ENCODE results near the gene TAS2R20. TPM values are rescaled to one million over a fixed set of nuclear protein-coding genes. Genes with fewer than 3 reads are reported as not detected.

TAS2R20 gene
- total and polyA plus RNA-seq, 2 donors (not counting 1 experiment from before 2014, with no cell fraction given): 0.22 to 3.3 TPM

- H3K9me3 ChIP-seq (ENCODE audit: control insufficient read depth, insufficient read depth, low read depth, low read length): no peaks in the 10 kb centered on the region
- no peak for DNase-seq (ENCODE audit: low read depth in 2 of 2)
- H3K4me2 ChIP-seq (ENCODE audit: extremely low read depth, insufficient read depth, low read length): no peak overlapping the region
- no peak overlapping the region for H3K9ac ChIP-seq (ENCODE audit: insufficient read depth, low read length)
- H3K36me3 ChIP-seq (ENCODE audit: control insufficient read depth, insufficient read depth, low read length): no peaks in the 10 kb centered on the region
- no peak overlapping the region for H3K27ac ChIP-seq (ENCODE audit: insufficient read depth, low read length)
- H4K20me1 ChIP-seq (ENCODE audit: control insufficient read depth, extremely low read depth, insufficient read depth, low read length): no peaks in the 10 kb centered on the region
- H3K4me1 ChIP-seq (ENCODE audit: control insufficient read depth, extremely low read depth, insufficient read depth, low read length): no peaks in the 10 kb centered on the region
- H2AFZ ChIP-seq (ENCODE audit: low read length): no peak overlapping the region
- no peaks in the 10 kb centered on the region for H3K27me3 ChIP-seq (ENCODE audit: control insufficient read depth, insufficient read depth, low read length)
- TF ChIP-seq EZH2 (IDR thresholded peaks at IDR 0.05; ENCODE audit: low read length, missing control alignments) (no peak), CTCF (conservative IDR thresholded peaks at IDR 0.05 in 1 of 2, IDR thresholded peaks at IDR 0.05 in 1 of 2; ENCODE audit: low read depth in 1 of 2, low read length in 2 of 2) (no peak)
- H3K4me3 ChIP-seq (replicated peaks in 1 of 4; ENCODE audit: control extremely low read depth in 1 of 4, insufficient read depth in 1 of 4, low read depth in 3 of 4, low read length in 4 of 4): no peak overlapping the region
- H3K79me2 ChIP-seq (ENCODE audit: control insufficient read depth, insufficient read depth, low read length): no peaks in the 10 kb centered on the region
Observed at GRCh38 chr12:11007608-11008007, 9.5 kb upstream of the TAS2R20 start.

DNA sequence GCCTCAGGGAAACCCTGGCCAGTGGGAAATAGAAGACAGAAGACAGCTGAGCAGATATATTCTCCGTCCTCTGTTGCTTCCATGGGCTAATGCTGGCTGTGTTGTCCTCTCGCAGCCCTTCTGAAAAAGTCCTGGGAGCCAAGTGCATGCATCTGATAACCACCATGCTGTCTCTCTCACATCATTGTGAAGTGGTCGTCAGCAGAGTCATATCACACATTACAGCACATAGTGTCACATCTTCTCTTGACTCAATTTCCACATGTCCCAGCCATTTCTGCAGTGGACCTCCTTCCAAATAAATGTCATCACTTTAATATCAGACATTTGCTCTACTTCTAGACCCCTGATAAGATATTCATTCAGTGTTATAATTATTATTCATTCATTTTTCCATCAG lies 3.8 kb downstream of the TAS2R20 start:
- Histone ChIP-seq H3K4me2 (ENCODE audit: extremely low read depth, insufficient read depth, low read length) (no peak overlapping the region), H3K4me3 (replicated peaks in 1 of 4; ENCODE audit: control extremely low read depth in 1 of 4, insufficient read depth in 1 of 4, low read depth in 3 of 4, low read length in 4 of 4) (no peak overlapping the region), H3K4me1 (ENCODE audit: control insufficient read depth, extremely low read depth, insufficient read depth, low read length) (no peaks in the 10 kb centered on the region), H3K36me3 (ENCODE audit: control insufficient read depth, insufficient read depth, low read length) (no peaks in the 10 kb centered on the region), H3K27me3 (ENCODE audit: control insufficient read depth, insufficient read depth, low read length) (no peaks in the 10 kb centered on the region), H4K20me1 (ENCODE audit: control insufficient read depth, extremely low read depth, insufficient read depth, low read length) (no peaks in the 10 kb centered on the region), H3K27ac (ENCODE audit: insufficient read depth, low read length) (no peak overlapping the region), H3K9ac (ENCODE audit: insufficient read depth, low read length) (no peak overlapping the region), H3K9me3 (ENCODE audit: control insufficient read depth, insufficient read depth, low read depth, low read length) (no peaks in the 10 kb centered on the region), H3K79me2 (ENCODE audit: control insufficient read depth, insufficient read depth, low read length) (no peaks in the 10 kb centered on the region), H2AFZ (ENCODE audit: low read length) (no peak overlapping the region)
- TF ChIP-seq EZH2 (IDR thresholded peaks at IDR 0.05; ENCODE audit: low read length, missing control alignments) (no peak), CTCF (conservative IDR thresholded peaks at IDR 0.05 in 1 of 2, IDR thresholded peaks at IDR 0.05 in 1 of 2; ENCODE audit: low read depth in 1 of 2, low read length in 2 of 2) (no peak)
- no peak for DNase-seq (ENCODE audit: low read depth in 2 of 2)

DNA sequence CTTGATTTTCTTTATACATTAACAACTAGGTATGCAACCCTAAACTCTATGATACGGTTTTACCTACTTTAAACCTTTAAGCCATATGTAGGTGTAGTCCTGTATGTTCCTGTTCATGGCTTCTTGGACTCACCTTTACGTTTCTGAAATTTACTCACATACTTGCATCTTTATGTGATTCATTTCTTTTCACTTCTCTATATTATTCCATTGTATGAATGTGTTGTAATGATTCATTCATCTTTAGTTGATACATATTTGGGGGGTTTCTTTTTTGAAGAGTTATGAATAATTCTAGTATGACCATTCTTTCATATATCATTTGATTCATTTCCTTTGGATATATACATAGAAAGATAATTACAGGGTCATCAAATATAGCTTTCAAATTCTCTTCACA lies 9.0 kb downstream of the TAS2R20 start:
- Histone ChIP-seq H3K9ac (ENCODE audit: insufficient read depth, low read length) (no peak overlapping the region), H3K79me2 (ENCODE audit: control insufficient read depth, insufficient read depth, low read length) (no peaks in the 10 kb centered on the region), H3K27me3 (ENCODE audit: control insufficient read depth, insufficient read depth, low read length) (no peaks in the 10 kb centered on the region), H3K36me3 (ENCODE audit: control insufficient read depth, insufficient read depth, low read length) (no peaks in the 10 kb centered on the region), H3K4me1 (ENCODE audit: control insufficient read depth, extremely low read depth, insufficient read depth, low read length) (no peaks in the 10 kb centered on the region), H3K4me3 (replicated peaks in 1 of 4; ENCODE audit: control extremely low read depth in 1 of 4, insufficient read depth in 1 of 4, low read depth in 3 of 4, low read length in 4 of 4) (no peak overlapping the region), H3K4me2 (ENCODE audit: extremely low read depth, insufficient read depth, low read length) (no peak overlapping the region), H3K27ac (ENCODE audit: insufficient read depth, low read length) (no peak overlapping the region), H4K20me1 (ENCODE audit: control insufficient read depth, extremely low read depth, insufficient read depth, low read length) (no peaks in the 10 kb centered on the region), H3K9me3 (ENCODE audit: control insufficient read depth, insufficient read depth, low read depth, low read length) (no peaks in the 10 kb centered on the region), H2AFZ (ENCODE audit: low read length) (no peak overlapping the region)
- no peak for DNase-seq (ENCODE audit: low read depth in 2 of 2)
- TF ChIP-seq CTCF (conservative IDR thresholded peaks at IDR 0.05 in 1 of 2, IDR thresholded peaks at IDR 0.05 in 1 of 2; ENCODE audit: low read depth in 1 of 2, low read length in 2 of 2) (no peak), EZH2 (IDR thresholded peaks at IDR 0.05; ENCODE audit: low read length, missing control alignments) (no peak)
